HG02840 (cell line): ENCODE measurements around the gene EDARADD.

Source experiments
- ATAC-seq: cut with Tn5 transposase; IDR thresholded peaks from one replicate; pipeline ENCODE4 v1.9.1; 2021; ENCODE audit warnings: mild to moderate bottlenecking, moderate library complexity, moderate number of reproducible peaks; ENCODE audit not compliant: unreplicated experiment, low FRiP score

EDARADD gene

DNA sequence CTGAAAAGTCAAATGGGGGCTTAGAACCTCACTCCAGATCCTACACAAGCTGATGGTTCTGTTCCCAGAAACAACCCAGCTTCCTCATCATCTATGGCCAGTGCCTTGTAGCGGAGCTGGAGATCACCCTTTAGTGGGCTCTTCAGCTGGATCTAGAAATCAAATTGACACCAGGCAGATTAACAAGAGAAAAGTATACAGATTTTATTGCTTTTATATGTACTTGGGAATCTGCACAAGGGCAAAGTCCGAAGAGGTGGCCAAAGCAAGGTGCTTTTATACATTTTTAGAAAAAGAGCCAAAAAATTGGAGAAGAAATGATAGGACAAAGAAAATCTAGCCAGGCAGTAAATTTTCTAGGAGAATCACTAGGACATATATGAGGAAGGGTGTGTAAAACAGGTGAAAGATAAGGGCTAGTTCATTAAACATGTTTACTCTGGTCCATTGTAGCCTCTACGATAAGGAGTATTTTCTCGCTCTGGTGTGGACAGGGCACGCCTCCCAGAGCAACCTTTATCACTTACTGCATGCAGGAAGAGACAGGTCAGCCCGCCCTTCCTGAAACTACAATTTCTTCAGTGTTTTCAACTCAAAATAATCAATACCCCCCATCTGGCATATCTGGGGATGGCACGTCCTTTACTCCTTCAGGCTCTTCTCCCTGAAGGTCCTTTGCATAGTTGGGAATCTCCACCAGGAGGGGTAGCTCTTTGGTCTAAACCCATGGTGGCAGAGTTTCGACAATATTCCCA is 115.7 kb downstream of the EDARADD start:
- ATAC-seq = no peak

DNA sequence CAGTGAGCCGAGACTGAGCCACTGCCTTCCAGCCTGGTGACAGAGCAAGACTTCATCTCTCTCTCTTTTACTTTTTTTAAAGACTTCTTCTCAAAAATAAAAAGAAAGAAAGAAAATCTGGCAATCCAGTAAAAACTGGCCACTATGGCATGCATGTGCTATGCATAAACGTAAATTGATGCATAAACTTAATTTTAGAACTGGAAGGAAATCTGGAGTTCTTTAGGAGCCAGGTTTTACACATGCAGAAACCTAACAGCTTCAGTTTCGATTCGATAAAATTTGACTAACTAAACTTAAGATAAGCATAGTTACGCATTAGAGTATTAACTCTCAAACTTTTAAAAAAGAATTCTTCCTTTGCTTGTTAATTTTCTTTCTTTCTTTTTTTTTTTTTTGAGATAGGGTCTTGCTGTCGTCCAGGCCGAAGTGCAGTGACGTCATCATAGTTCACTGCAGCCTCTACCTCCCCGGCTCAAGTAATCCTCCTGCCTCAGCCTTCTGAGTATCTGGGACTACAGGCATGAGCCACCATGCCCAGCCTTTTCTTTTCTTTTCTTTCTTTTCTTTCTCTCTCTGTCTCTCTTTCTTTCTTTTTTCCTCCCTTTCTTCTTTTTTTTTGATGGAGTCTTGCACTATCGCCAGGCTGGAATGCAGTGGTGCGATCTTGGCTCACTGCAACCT is 117.8 kb downstream of the EDARADD start:
- no peak for ATAC-seq

- no peak for ATAC-seq
Measured at GRCh38 chr1:236514703-236515442, 120.8 kb downstream of the EDARADD start.

- ATAC-seq = no peak
Measured at GRCh38 chr1:236515443-236515958, 121.4 kb downstream of the EDARADD start.

GRCh38 chr1:236516929-236517704 is 123.0 kb downstream of the EDARADD start:
- no peak for ATAC-seq

DNA sequence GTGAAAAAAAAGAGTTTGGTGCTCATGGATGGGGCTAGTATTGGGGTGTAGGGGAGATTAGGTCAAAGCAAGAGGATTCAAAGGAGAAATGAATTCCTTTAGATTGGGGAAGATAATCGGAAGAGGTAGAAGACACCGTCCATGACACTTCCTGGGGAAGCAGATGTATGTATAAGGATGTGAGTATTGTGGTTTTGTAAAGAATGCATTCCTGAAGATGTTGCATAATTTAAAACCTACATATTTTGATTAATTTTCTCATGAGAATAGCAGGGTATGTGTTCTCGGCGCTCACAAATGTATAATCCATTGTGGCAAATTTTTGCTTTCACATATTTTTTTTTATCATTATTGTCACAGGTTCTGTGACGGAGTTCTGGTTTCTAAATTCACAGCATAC is 124.2 kb downstream of the EDARADD start:
- no peak for ATAC-seq

- ATAC-seq = no peak
Measured at GRCh38 chr1:236520445-236521005, 126.4 kb downstream of the EDARADD start.

DNA sequence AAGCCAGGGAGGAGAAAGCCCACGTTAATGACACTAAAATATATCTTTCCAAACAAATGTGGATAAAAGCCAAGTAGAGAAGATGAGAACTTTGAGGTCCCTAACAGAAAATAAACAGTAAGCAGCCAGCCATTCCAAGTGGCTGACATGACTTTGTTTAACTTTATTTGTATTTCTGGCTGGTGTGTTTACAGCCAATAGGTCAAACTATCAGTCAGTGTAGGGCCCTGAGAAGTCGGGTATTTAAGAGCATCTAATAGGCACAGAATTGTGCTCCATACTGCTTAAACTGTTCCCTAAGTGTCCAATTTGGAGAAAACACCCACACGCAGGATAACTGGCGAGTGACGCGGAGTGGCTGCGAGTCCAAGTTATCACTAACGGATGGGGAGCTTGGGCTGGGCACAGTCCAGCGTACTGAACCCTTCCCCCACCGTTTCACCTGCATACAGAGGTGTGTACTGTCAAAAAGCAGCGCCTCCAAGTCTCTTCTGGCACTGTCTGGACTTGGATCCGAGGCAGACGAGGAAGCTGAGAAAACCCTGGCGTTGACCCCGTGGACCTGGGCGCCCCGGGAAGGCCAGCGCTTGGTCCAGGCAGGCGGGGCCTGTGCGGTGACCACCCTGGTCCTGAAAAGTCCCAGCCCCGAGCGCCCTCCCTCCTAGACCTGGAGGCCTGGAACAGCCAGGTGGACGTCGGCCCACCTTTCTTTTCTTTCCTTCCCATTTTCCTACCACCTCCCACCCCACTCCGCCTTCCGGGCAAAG is 129.0 kb downstream of the EDARADD start:
- ATAC-seq = no peak

DNA sequence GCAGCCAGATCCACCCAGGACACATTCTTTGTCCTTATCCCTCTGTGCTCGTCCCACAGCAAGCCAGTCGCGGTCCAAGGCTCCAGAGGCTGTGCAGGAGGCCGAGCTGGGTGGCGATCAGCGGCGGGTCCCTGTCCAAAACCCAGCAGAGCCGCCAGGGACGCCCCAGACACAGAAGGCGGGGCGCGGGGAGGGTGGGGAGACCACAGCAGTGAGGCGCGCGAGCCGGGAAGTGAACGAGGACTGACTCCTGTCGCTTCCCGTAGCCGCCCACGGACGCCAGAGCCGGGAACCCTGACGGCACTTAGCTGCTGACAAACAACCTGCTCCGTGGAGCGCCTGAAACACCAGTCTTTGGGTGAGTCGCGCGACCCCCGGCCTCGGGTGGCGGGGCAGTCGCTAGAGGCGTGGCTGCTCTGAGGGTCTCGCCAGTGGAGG is 129.6 kb downstream of the EDARADD start, which contains the start of gene LGALS8:
Gene LGALS8, plus strand, starts transcription at position 279 of the 438 bp plus-strand sequence. CDS start 2,089 bp downstream, outside the sequence.
- ATAC-seq = peak; percentile 66

DNA sequence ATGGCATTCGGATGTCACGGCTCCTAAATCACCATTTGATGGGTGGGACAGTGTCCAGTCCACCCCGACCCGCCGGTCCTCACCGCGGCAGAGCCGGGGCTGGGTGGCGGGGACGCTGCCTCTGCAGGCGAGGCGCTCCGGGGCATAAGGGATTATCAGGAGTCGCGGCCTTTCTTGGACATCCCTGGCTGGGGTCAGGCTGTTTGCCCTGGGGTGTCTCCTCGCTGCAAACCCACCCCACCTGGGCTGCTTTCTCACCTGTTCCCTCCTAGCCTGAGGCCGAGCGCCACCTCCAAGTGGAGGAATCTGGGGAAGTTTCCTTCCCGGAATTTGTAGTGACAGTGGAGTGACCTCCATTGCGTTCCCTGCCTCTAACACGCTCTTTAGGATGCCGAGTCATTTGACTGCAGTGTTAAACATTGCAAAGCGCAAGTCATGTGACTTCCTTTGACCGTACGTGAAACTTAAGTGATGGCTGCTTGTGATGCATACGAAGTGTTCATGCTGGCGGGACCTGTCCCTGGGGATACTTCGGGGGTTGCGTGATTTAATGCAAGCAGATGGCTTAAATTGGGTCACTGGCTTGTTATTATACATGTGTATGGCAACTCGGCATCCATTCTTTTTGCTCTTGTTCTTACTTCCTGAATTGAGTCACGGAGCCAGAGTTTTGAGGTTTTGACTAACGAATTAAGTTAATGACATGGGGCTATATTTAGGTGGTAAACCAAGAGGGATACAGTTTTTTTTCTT is 130.2 kb downstream of the EDARADD start:
- ATAC-seq = peak; percentile 85

DNA sequence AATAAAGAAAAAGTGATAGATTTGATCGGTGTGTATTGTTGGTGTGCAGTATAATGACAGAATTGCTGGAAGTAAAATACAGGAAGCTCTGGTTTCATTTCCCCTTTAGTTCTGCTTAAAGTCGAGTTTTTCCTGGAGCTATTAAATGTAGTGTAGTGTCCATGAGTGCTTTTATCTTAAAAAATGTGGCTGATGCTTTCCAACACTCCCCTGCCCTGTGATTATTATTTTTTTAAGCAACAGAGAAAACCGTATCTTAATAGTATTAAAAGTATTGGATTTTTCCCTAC is 130.8 kb downstream of the EDARADD start:
- ATAC-seq = no peak

DNA sequence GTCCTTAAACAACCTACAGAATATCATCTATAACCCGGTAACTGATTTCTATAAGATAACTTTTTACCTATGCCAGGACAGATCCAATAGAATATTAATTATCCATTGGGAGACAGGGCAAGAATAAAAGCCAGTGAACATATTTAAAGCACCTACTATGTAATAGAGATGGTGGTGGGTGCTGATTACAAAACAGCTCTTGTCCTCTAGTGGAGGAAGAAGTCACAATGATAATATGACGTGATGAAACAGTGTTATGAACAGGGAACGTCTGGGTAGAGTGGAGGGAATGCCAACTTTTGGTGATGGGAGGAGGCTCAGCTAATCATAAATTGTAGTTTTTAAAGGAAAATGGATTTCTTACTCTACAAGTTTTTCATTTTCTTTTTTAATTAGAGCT is 132.0 kb downstream of the EDARADD start:
- no peak for ATAC-seq

DNA sequence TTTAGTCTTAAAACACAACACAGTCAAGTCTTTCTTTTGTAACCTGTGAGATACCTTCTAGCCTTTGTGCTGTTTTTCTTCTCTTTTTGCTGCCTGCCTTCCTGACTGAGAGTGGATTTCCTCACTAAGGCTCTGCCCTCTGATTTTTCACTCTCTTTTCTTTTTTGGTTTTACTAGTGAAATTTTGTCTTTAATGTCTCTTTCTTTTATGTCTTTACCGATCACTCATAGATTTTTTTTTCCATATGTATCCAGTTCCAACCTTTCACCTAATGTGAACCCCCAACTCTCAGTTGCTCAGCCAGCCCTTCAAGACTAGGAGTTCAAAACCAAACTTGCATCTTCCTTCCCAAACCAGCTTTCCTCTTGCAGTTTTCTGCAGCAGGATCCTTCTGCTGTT is 136.2 kb downstream of the EDARADD start:
- ATAC-seq = no peak

- no peak for ATAC-seq
Measured at GRCh38 chr1:236530959-236531358, 136.9 kb downstream of the EDARADD start.

GRCh38 chr1:236532850-236533249 is 138.8 kb downstream of the EDARADD start:
- ATAC-seq = no peak

DNA sequence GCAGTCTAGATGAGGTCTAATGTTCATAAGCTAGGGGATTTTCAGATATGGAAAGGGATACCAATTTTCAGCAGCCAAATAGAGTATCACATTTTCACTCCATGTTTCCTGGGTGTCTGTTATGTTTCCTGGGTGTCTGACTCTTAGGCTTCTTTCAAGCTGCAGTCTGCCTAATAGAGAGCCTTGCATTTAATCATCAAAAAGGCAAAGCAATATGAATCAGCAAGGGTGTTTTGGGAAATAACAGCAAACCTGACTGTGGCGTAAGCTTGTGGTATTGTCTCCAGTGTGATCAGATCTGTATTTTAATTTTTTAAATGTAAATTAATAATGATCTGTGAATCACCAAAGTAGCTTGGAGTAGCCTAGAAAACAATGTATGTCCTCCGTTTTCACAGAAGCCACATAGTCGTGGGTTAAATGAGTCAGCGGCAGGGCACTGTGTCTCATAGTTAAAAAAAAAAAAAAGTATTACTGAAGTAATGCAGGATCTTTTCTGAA is 140.1 kb downstream of the EDARADD start:
- no peak for ATAC-seq
